Measurements from ENCODE around the gene PREPL. TPM values are rescaled to one million over a fixed set of nuclear protein-coding genes. Genes with fewer than 3 reads are reported as not detected.
"Not testable (repeated sequence)": the region's sequence is repeated elsewhere in the genome, so short reads cannot be mapped to it uniquely, and the experiment has no call there.

The PREPL gene
- total and polyA plus RNA-seq, 2 donors (not counting 1 experiment from before 2014, with no cell fraction given), result 59.5 to 67.2 TPM

DNA sequence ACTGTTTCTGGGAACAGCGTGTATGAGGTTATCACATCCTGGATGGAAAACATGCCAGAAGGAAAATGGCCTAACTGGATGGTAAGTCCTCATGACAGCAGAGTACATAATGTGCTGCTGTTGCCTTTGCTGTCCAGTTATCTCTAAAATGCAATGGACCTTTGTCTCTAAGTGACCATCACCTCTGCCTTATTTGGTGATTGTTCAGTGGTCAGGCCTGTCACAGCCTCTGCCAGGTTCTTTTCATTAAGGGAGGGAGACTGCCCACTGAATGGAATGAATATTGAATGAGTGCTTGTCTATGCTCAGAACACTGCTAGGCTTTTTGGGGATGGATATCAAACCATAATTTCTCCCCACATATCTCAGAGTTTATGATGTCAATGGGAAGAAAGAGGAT is 57.0 kb downstream of the PREPL start:
- H3K4me3 ChIP-seq (replicated peaks in 1 of 4; ENCODE audit: control extremely low read depth in 1 of 4, insufficient read depth in 1 of 4, low read depth in 3 of 4, low read length in 4 of 4), result no peak overlapping the region
- H4K20me1 ChIP-seq (ENCODE audit: control insufficient read depth, extremely low read depth, insufficient read depth, low read length), result no peaks in the 10 kb centered on the region
- no peak overlapping the region for H3K4me2 ChIP-seq (ENCODE audit: extremely low read depth, insufficient read depth, low read length)
- TF ChIP-seq, protein P1, sequence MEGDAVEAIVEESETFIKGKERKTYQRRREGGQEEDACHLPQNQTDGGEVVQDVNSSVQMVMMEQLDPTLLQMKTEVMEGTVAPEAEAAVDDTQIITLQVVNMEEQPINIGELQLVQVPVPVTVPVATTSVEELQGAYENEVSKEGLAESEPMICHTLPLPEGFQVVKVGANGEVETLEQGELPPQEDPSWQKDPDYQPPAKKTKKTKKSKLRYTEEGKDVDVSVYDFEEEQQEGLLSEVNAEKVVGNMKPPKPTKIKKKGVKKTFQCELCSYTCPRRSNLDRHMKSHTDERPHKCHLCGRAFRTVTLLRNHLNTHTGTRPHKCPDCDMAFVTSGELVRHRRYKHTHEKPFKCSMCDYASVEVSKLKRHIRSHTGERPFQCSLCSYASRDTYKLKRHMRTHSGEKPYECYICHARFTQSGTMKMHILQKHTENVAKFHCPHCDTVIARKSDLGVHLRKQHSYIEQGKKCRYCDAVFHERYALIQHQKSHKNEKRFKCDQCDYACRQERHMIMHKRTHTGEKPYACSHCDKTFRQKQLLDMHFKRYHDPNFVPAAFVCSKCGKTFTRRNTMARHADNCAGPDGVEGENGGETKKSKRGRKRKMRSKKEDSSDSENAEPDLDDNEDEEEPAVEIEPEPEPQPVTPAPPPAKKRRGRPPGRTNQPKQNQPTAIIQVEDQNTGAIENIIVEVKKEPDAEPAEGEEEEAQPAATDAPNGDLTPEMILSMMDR (conservative IDR thresholded peaks at IDR 0.05 in 1 of 2, IDR thresholded peaks at IDR 0.05 in 1 of 2; ENCODE audit: low read depth in 1 of 2, low read length in 2 of 2), result no peak
- no peak for TF ChIP-seq EZH2 (IDR thresholded peaks at IDR 0.05; ENCODE audit: low read length, missing control alignments)
- H2AFZ ChIP-seq (ENCODE audit: low read length), result no peak overlapping the region
- DNase-seq (ENCODE audit: low read depth in 2 of 2), result no peak
- no peaks in the 10 kb centered on the region for H3K79me2 ChIP-seq (ENCODE audit: control insufficient read depth, insufficient read depth, low read length)
- H3K9ac ChIP-seq (ENCODE audit: insufficient read depth, low read length), result no peak overlapping the region
- no peaks in the 10 kb centered on the region for H3K27me3 ChIP-seq (ENCODE audit: control insufficient read depth, insufficient read depth, low read length)
- H3K27ac ChIP-seq (ENCODE audit: insufficient read depth, low read length), result no peak overlapping the region
- H3K9me3 ChIP-seq (ENCODE audit: control insufficient read depth, insufficient read depth, low read depth, low read length), result no peaks in the 10 kb centered on the region
- no peaks in the 10 kb centered on the region for H3K4me1 ChIP-seq (ENCODE audit: control insufficient read depth, extremely low read depth, insufficient read depth, low read length)
- no peaks in the 10 kb centered on the region for H3K36me3 ChIP-seq (ENCODE audit: control insufficient read depth, insufficient read depth, low read length)

DNA sequence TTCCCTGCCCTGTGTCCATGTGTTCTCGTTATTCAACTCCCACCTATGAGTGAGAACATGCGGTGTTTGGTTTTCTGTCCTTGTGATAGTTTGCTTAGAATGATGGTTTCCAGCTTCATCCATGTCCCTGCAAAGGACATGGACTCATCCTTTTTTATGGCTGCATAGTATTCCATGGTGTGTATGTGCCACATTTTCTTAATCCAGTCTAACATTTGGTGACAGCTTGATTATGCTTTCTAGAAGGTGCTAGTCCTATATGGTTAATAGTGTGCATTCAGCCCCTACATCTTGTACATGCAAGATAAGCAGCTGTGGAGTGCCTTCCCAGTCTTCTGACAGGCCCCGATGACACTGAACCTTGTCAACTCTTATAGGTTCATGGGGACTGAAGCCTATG is 57.5 kb downstream of the PREPL start:
- H3K79me2 ChIP-seq (ENCODE audit: control insufficient read depth, insufficient read depth, low read length); DNase-seq (ENCODE audit: low read depth in 2 of 2); H3K4me2 ChIP-seq (ENCODE audit: extremely low read depth, insufficient read depth, low read length); H3K27ac ChIP-seq (ENCODE audit: insufficient read depth, low read length); H3K27me3 ChIP-seq (ENCODE audit: control insufficient read depth, insufficient read depth, low read length); H3K9me3 ChIP-seq (ENCODE audit: control insufficient read depth, insufficient read depth, low read depth, low read length); H2AFZ ChIP-seq (ENCODE audit: low read length); H4K20me1 ChIP-seq (ENCODE audit: control insufficient read depth, extremely low read depth, insufficient read depth, low read length); H3K4me1 ChIP-seq (ENCODE audit: control insufficient read depth, extremely low read depth, insufficient read depth, low read length); H3K4me3 ChIP-seq (replicated peaks in 1 of 4; ENCODE audit: control extremely low read depth in 1 of 4, insufficient read depth in 1 of 4, low read depth in 3 of 4, low read length in 4 of 4); H3K9ac ChIP-seq (ENCODE audit: insufficient read depth, low read length); H3K36me3 ChIP-seq (ENCODE audit: control insufficient read depth, insufficient read depth, low read length): not testable (repeated sequence)

DNA sequence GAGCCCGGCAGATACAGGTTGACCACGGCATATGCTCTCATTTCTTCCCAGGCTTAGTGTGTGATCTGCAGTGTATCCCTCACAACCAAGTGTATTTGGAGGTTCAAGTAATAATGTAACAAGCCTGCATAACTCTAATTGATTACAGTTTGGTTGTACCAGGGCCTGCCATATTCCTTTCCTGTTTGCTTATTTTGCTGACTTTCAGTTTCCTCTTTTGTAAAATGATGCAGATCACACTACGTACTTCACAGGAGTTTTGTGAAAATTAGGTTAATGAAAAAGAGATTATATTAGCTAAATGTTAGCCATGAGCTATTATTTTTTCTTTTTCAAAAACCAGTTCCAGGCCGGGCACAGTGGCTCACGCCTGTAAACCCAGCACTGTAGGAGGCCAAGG is 60.2 kb downstream of the PREPL start:
- Histone ChIP-seq H3K4me2 (ENCODE audit: extremely low read depth, insufficient read depth, low read length) (no peak overlapping the region), H4K20me1 (ENCODE audit: control insufficient read depth, extremely low read depth, insufficient read depth, low read length) (no peaks in the 10 kb centered on the region), H3K79me2 (ENCODE audit: control insufficient read depth, insufficient read depth, low read length) (no peaks in the 10 kb centered on the region), H3K9ac (ENCODE audit: insufficient read depth, low read length) (no peak overlapping the region), H3K36me3 (ENCODE audit: control insufficient read depth, insufficient read depth, low read length) (no peaks in the 10 kb centered on the region), H3K9me3 (ENCODE audit: control insufficient read depth, insufficient read depth, low read depth, low read length) (no peaks in the 10 kb centered on the region), H3K4me3 (replicated peaks in 1 of 4; ENCODE audit: control extremely low read depth in 1 of 4, insufficient read depth in 1 of 4, low read depth in 3 of 4, low read length in 4 of 4) (no peak overlapping the region), H3K27me3 (ENCODE audit: control insufficient read depth, insufficient read depth, low read length) (no peaks in the 10 kb centered on the region), H3K4me1 (ENCODE audit: control insufficient read depth, extremely low read depth, insufficient read depth, low read length) (no peaks in the 10 kb centered on the region), H3K27ac (ENCODE audit: insufficient read depth, low read length) (no peak overlapping the region), H2AFZ (ENCODE audit: low read length) (no peak overlapping the region)
- DNase-seq (ENCODE audit: low read depth in 2 of 2), result no peak
- TF ChIP-seq EZH2 (IDR thresholded peaks at IDR 0.05; ENCODE audit: low read length, missing control alignments), result no peak
- TF ChIP-seq, protein P1 (conservative IDR thresholded peaks at IDR 0.05 in 1 of 2, IDR thresholded peaks at IDR 0.05 in 1 of 2; ENCODE audit: low read depth in 1 of 2, low read length in 2 of 2), result no peak
